Measurements from ENCODE around the gene CHFR. TPM values are rescaled to one million over a fixed set of nuclear protein-coding genes. Genes with fewer than 3 reads are reported as not detected.

The CHFR gene
- total RNA-seq, 1 experiment from 2014 or later, result 53.3 TPM

DNA sequence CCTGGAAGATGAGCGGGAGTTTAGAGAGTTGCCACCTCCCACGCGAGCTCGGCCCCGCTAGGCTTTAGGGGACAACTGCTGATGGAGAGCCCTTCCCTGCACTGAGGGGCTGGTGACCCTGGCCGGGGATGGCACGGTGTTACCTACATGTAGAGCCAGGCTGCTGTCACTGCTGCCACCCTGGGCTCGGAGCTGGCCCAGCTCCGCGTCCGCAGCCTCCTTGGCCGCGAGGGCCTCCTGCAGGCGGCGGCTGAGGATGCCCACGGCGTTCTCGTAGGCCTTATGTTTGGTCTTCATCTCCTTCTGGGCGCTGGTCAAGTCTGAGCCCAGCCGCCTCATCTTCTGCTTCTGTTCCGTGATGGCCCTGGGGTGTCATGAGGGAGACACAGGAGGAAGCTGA lies 101.2 kb downstream of the CHFR start:
- Histone ChIP-seq H2BK5ac (ENCODE audit: insufficient read length, low read length) (no peak overlapping the region), H2AK5ac (ENCODE audit: insufficient read length, low read length) (no peak overlapping the region), H3K18ac (ENCODE audit: insufficient read length, low read depth, low read length) (no peak overlapping the region), H3K9ac (ENCODE audit: extremely low read depth, insufficient read length, low read length) (no peak overlapping the region), H3K79me1 (ENCODE audit: insufficient read depth, low read depth, low read length, poor library complexity, severe bottlenecking) (no peaks in the 10 kb centered on the region), H4K20me1 (ENCODE audit: control insufficient read depth, insufficient read depth, insufficient read length) (peaks cover 2% of the 10 kb centered on the region), H3K27me3 (ENCODE audit: insufficient read depth, low read length) (no peaks in the 10 kb centered on the region), H3K14ac (ENCODE audit: insufficient read depth, low read length) (no peak overlapping the region), H3K27ac (ENCODE audit: insufficient read length, low read depth, low read length) (no peak overlapping the region), H2BK12ac (ENCODE audit: insufficient read length, low read depth, low read length) (no peak overlapping the region), H3K4me1 (ENCODE audit: insufficient read depth, low read length) (no peaks in the 10 kb centered on the region), H4K91ac (ENCODE audit: insufficient read length, low read depth, low read length) (no peak overlapping the region), H2BK20ac (ENCODE audit: low read depth, low read length, poor library complexity, severe bottlenecking) (no peak overlapping the region), H3K4ac (ENCODE audit: low read depth, low read length) (no peak overlapping the region), H2BK15ac (ENCODE audit: low read depth, low read length) (no peak overlapping the region), H3K4me2 (ENCODE audit: insufficient read depth, insufficient read length, low read length) (no peak overlapping the region), H2BK120ac (ENCODE audit: low read depth, low read length, poor library complexity, severe bottlenecking) (no peak overlapping the region), H2AFZ (ENCODE audit: low read length) (no peak overlapping the region), H4K5ac (ENCODE audit: insufficient read length, low read depth, low read length) (no peak overlapping the region), H4K8ac (replicated peaks; ENCODE audit: insufficient read length, low read depth, low read length) (no peak overlapping the region), H3K23me2 (ENCODE audit: insufficient read length, low read depth, low read length, poor library complexity, severe bottlenecking) (no peaks in the 10 kb centered on the region), H3T11ph (ENCODE audit: low read length) (no peak overlapping the region), H3K56ac (ENCODE audit: insufficient read length, low read depth, low read length) (no peak overlapping the region), H3K9me3 (ENCODE audit: control insufficient read depth, low read depth, low read length) (no peaks in the 10 kb centered on the region), H3K23ac (ENCODE audit: insufficient read length, low read depth, low read length) (no peak overlapping the region), H3K79me2 (ENCODE audit: insufficient read depth, low read length) (no peaks in the 10 kb centered on the region)
- Mint-ChIP-seq H3K27ac (no peak overlapping the region; a peak in 2 of 7 replicates), H3K4me3 (no peak overlapping the region), H3K4me1 (no peaks in the 10 kb centered on the region), H3K36me3 (ENCODE audit: insufficient read depth in 1 of 3, low read depth in 3 of 3) (peaks cover 42 to 81% (median 70%) of the 10 kb centered on the region in 3 experiments), H3K27me3 (ENCODE audit: low read depth) (no peaks in the 10 kb centered on the region; the same call in 1 of the 2 replicates), H3K9me3 (no peaks in the 10 kb centered on the region)
- TF ChIP-seq, protein P1, sequence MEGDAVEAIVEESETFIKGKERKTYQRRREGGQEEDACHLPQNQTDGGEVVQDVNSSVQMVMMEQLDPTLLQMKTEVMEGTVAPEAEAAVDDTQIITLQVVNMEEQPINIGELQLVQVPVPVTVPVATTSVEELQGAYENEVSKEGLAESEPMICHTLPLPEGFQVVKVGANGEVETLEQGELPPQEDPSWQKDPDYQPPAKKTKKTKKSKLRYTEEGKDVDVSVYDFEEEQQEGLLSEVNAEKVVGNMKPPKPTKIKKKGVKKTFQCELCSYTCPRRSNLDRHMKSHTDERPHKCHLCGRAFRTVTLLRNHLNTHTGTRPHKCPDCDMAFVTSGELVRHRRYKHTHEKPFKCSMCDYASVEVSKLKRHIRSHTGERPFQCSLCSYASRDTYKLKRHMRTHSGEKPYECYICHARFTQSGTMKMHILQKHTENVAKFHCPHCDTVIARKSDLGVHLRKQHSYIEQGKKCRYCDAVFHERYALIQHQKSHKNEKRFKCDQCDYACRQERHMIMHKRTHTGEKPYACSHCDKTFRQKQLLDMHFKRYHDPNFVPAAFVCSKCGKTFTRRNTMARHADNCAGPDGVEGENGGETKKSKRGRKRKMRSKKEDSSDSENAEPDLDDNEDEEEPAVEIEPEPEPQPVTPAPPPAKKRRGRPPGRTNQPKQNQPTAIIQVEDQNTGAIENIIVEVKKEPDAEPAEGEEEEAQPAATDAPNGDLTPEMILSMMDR (conservative IDR thresholded peaks at IDR 0.05), result no peak
- no CpG with 5 or more reads among the region's 21 CpGs for WGBS (ENCODE audit: extremely low coverage, insufficient read length, low lambda C conversion rate)
- DNase-seq, result no peak

All from H9 (cell line).